ENCODE measurements around the gene VPS4A.

The VPS4A gene

DNA sequence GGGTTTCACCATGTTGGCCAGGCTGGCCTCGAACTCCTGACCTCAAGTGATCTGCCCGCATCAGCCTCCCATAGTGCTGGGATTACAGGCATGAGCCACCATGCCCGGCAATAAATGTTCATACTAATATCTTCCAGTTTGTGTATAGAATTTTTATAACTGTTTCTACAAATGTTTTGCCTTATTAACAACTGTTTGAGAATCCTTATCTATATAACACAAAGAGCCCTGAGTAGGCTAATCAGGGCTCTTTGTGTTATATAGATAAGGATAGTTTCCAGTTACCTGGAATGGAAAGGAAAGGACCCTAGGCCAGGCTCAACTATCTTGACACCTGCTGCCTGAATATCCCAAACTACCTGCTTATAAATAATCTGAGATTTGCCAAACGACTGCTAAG lies 57.7 kb downstream of the VPS4A start:
- DNase-seq, result no peak

GRCh38 chr16:69371564-69371963 lies 60.4 kb downstream of the VPS4A start:
- no peak for DNase-seq

DNA sequence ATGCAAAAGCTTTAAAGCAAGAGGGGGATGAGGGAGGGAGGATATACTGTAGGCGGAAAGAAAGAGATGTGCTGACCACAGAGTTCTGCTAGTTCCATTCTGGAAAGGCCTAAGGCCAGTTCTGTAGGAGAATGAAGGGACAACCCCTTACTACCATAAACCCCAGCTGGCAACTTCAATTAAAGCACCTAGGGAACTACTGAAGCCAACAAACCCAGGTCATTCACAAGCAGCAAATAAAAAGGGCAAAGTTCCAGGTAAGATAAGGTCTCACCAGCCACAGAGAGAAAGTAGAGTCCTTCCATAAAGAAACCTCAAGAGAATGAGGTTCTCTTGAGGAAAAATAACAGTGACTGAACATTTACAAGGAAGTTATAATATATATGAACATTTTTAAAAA lies 61.9 kb downstream of the VPS4A start:
- DNase-seq, result no peak

Measured in suppressor macrophage treated with lipopolysaccharide for 4 hours (primary cell).